Stimulated activated naive B cell treated with anti-CD40 and anti-IgM and Interleukin-4, amounts not matched to agents 10 μg/mL and 1 μg/mL and 100 μg/mL, for 72 hours (primary cell): ENCODE measurements around the gene PCA3.

Experiments
- ATAC-seq, 2 donors: fragments of 150-1000 bp; cut with Tn5 transposase; replicated peaks; 2 replicates each; pipeline ENCODE4 v1.10.0; 2021; ENCODE audit warnings: moderate library complexity in 1 of 2
- DNase-seq: peaks from one replicate; pipeline ENCODE4 v3.0.0; 2021
- H3K27ac Mint-ChIP-seq: one replicate; pipeline ENCODE4 v1.8.0; 2022; ENCODE audit warnings: mild to moderate bottlenecking, mixed read lengths
- H3K27me3 Mint-ChIP-seq, 2 donors: one replicate each; pipeline ENCODE4 v1.8.0; 2022; ENCODE audit warnings: mixed read lengths in 2 of 2
- H3K36me3 Mint-ChIP-seq, 2 donors: one replicate each; pipeline ENCODE4 v1.8.0; 2022; ENCODE audit warnings: mixed read lengths in 2 of 2, mild to moderate bottlenecking in 1 of 2
- H3K4me1 Mint-ChIP-seq, 2 donors: one replicate each; pipeline ENCODE4 v1.8.0; 2022; ENCODE audit warnings: mixed read lengths in 2 of 2, mild to moderate bottlenecking in 1 of 2
- H3K4me3 Mint-ChIP-seq, 2 donors: one replicate each; pipeline ENCODE4 v1.8.0; 2022; ENCODE audit warnings: mild to moderate bottlenecking in 2 of 2, mixed read lengths in 2 of 2, moderate library complexity in 1 of 2
- H3K9me3 Mint-ChIP-seq, 2 donors: one replicate each; pipeline ENCODE4 v1.8.0; 2022; ENCODE audit warnings: mixed read lengths in 2 of 2, mild to moderate bottlenecking in 1 of 2

Gene PCA3

DNA sequence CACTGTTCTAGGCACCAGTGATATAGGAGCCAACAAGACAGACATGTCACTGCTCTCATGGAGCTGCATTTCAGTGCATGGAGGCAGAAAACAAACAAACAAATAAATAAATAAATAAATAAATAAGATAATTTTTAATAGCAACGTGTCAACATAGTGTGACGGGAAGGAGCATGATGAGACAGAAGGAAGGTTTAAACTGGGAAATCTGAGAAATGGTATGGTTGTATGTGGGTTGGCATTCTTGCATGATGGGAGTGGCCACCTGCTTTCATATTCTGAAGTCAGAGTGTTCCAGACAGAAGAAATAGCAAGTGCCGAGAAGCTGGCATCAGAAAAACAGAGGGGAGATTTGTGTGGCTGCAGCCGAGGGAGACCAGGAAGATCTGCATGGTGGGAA is at the start of gene PCA3:
Gene PCA3 (plus strand): TSS at position 301 of the 400 bp plus-strand sequence.
- DNase-seq: no peak
- Mint-ChIP-seq H3K36me3 (no peaks in the 10 kb centered on the region), H3K27ac (no peak within 1 kb of the TSS), H3K4me3 (no peak within 1 kb of the TSS), H3K27me3 (peaks cover 7 to 18% of the 10 kb centered on the region in 2 donors), H3K4me1 (peaks cover 14 to 20% of the 10 kb centered on the region in 2 donors), H3K9me3 (no peaks in the 10 kb centered on the region)
- ATAC-seq: no peak

DNA sequence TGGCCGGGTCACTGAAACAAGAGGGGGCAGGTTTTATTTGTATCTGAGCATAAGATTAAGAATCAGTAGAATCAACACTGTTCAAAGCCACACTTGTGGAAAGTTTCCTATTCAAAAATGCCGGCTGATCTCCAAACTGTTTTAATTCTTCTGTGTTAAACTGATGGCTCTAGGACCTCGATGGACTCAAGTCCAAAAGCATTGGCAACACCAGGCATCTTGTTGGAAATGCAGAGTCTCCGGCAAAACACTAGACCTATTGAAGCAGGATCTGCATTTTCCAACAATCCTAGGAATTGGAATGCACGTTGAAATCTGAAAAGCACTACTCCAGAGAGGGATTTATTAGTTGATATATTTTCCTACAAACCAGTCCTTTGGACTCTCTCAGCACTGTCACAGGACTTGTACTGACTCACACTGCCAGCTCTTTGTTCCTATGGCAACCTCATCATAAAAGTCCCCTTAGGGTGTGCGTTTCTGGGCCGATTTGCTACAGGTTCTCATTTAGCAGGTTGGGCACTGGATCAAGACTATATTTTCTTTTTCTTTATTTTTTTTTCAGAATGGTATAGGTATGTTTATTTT is 48.1 kb upstream of the PCA3 start:
- Mint-ChIP-seq H3K27me3 (peaks cover 13 to 17% of the 10 kb centered on the region in 2 donors), H3K27ac (no peak overlapping the region), H3K4me3 (no peak overlapping the region), H3K4me1 (no peaks in the 10 kb centered on the region), H3K36me3 (no peaks in the 10 kb centered on the region), H3K9me3 (no peaks in the 10 kb centered on the region)
- ATAC-seq: no peak
- DNase-seq: no peak

DNA sequence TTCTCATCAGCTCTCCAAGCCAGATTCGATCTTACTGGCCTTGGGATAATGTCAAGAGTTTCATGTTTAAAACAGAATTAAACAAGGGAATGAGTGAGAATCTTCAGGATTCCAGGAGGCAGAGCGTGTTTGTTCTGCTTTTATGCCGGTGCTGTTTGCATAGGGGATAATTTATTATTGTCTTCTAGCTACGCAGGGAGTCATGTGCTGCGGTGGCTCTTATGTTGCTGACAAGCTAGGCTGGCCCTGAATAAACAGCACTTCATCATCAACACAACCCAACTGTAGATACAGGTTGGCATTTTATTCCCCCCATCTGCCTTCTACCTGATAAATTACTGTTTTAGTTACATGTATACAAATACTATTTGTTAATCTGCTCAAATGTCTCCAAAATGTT is 47.1 kb upstream of the PCA3 start:
- no peak for ATAC-seq
- H3K27ac Mint-ChIP-seq: no peak overlapping the region
- peaks cover 13 to 17% of the 10 kb centered on the region in 2 donors for H3K27me3 Mint-ChIP-seq
- no peak overlapping the region for H3K4me3 Mint-ChIP-seq
- no peaks in the 10 kb centered on the region for H3K36me3 Mint-ChIP-seq
- no peaks in the 10 kb centered on the region for H3K9me3 Mint-ChIP-seq
- DNase-seq: no peak
- no peaks in the 10 kb centered on the region for H3K4me1 Mint-ChIP-seq

DNA sequence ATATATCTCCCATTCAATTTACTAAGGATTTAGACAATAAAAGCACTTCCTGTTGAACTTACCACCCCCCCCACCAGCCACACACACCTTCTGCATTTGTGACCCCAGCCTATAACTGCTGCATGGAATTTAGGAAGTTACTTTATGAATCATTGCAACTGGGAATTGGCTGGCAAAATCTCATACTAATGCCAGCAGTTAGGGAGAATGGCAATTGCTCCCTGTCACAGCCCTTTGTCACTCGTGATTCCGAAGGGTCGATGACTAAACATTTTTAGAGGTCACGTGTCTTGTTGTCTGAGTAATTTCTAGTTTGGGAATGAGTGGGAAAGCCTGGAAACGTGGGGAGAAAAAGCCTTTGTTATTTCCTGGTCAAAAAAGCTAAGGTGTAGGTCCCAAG is 46.6 kb upstream of the PCA3 start:
- no peak for DNase-seq
- no peaks in the 10 kb centered on the region for H3K36me3 Mint-ChIP-seq
- no peak overlapping the region for H3K27ac Mint-ChIP-seq
- H3K4me3 Mint-ChIP-seq: no peak overlapping the region
- no peaks in the 10 kb centered on the region for H3K4me1 Mint-ChIP-seq
- peaks cover 13 to 14% of the 10 kb centered on the region in 2 donors for H3K27me3 Mint-ChIP-seq
- no peak for ATAC-seq
- no peaks in the 10 kb centered on the region for H3K9me3 Mint-ChIP-seq

DNA sequence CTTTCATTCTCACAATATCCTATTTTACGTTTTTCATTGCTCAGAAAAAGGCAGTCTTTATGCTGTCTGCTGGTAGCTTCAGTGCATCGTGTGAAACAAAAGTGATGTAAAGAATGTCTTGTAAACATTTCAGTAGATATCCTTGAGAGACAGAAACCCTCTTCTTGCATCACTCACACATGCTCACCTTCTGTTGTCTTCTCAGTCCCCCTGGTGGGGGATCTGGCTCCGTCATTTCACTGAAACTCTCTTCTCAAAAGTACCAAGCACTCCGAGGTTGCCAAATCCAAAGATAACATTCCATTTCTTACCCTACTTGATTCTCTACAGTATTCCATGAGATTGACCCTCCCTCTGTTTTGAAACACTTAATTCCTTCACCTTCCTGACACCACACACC is 46.1 kb upstream of the PCA3 start:
- H3K9me3 Mint-ChIP-seq: no peaks in the 10 kb centered on the region
- DNase-seq (no peak), ATAC-seq (no peak)
- H3K36me3 Mint-ChIP-seq: no peaks in the 10 kb centered on the region
- H3K4me1 Mint-ChIP-seq: no peaks in the 10 kb centered on the region
- peaks cover 12 to 13% of the 10 kb centered on the region in 2 donors for H3K27me3 Mint-ChIP-seq
- H3K27ac Mint-ChIP-seq: no peak overlapping the region
- H3K4me3 Mint-ChIP-seq: no peak overlapping the region

DNA sequence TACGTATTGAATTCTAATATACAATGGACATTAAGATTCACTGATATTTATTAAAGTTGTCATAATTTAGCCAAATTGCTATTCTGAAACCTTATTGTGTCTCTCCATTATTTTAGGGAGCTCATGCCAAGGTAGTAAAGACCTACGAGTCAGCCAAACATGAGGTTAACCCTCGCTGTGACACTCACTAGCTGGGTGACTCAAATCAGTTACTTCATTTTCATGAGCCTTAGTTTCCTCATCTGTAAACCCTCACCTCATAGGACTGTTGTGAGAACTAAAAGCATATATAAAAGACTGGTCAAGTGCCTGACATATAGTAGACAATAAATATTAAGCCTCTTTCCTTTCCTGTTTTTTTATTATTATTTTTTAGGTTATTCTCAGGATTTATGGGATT is 44.0 kb upstream of the PCA3 start:
- ATAC-seq (no peak), DNase-seq (no peak)
- Mint-ChIP-seq H3K36me3 (no peaks in the 10 kb centered on the region), H3K4me3 (no peak overlapping the region), H3K27me3 (peaks cover 12 to 16% of the 10 kb centered on the region in 2 donors), H3K4me1 (no peaks in the 10 kb centered on the region), H3K9me3 (no peaks in the 10 kb centered on the region), H3K27ac (no peak overlapping the region)

DNA sequence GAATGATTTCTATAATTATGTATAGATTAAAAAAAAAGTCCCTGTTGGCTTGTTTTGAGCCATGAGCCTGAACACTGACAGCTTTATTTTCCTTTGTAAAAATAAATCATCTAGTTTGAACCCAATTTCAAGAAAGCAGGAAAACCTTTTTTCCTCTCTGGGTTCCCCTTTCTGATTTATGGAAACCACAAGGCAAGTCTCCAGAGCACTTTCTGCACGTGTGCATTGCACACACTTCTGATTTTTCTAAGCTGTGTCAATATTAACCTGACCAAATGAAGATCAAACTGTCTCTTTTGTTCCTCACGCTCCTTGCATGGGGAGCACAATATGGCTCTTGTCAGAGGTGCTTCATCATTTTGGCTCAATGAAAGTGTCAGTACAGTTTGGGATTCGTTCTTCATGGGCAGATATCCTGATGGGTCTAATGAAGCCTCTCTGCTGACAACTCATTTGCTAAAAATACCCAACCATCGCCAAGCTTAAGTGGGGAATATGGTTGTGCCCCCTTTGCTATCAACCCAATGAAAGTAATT is 39.2 kb upstream of the PCA3 start:
- DNase-seq (no peak), ATAC-seq (no peak)
- Mint-ChIP-seq H3K4me1 (no peaks in the 10 kb centered on the region), H3K4me3 (no peak overlapping the region), H3K27ac (no peak overlapping the region), H3K9me3 (no peaks in the 10 kb centered on the region), H3K36me3 (no peaks in the 10 kb centered on the region), H3K27me3 (peaks cover 8 to 13% of the 10 kb centered on the region in 2 donors)

DNA sequence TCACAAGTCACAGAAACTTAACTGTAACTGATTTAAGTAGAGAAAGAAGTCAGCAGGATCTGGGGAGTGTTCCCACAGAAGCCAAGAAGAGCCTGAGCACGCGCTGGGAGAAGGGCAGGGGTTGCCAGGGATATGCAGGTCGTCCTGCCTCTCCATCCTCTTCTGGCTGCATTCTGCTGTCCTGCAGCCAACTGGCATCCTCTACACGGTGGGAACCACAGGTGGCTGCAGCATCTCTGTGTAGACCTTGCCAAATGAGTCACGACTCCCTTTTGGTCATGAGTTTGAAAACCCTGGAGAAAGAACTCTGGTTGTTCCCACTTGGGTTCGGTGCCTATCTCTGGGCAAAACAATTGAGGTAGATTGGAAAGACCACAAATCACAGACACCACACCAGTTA is 38.4 kb upstream of the PCA3 start:
- Mint-ChIP-seq H3K9me3 (no peaks in the 10 kb centered on the region), H3K27ac (no peak overlapping the region), H3K4me1 (no peaks in the 10 kb centered on the region), H3K27me3 (peaks cover 13 to 14% of the 10 kb centered on the region in 2 donors), H3K4me3 (no peak overlapping the region), H3K36me3 (no peaks in the 10 kb centered on the region)
- ATAC-seq: peak in 1 of 2 donors; percentile 12
- DNase-seq: no peak

DNA sequence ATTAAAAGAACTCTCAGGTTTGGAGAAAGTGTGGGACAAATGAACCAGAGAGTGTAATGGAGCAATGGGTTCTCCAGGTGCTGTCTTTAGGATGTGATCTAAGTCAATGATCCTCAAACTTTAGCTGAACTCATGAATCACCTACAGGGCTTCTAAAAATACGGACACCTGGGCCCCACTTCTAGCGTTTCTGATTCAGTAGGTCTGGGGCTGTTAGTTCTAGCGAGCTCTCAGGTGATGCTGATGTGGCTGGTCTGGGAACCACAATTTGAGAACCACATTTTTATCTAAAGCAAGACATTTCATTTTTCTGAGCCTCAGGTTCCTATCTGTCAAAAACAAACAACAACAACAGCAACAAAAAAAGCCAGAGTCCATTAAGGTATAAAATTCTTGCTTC is 35.1 kb upstream of the PCA3 start:
- Mint-ChIP-seq H3K4me3 (no peak overlapping the region), H3K27me3 (peaks cover 13 to 14% of the 10 kb centered on the region in 2 donors), H3K36me3 (no peaks in the 10 kb centered on the region), H3K27ac (no peak overlapping the region), H3K9me3 (no peaks in the 10 kb centered on the region), H3K4me1 (no peaks in the 10 kb centered on the region)
- DNase-seq: no peak
- no peak for ATAC-seq

DNA sequence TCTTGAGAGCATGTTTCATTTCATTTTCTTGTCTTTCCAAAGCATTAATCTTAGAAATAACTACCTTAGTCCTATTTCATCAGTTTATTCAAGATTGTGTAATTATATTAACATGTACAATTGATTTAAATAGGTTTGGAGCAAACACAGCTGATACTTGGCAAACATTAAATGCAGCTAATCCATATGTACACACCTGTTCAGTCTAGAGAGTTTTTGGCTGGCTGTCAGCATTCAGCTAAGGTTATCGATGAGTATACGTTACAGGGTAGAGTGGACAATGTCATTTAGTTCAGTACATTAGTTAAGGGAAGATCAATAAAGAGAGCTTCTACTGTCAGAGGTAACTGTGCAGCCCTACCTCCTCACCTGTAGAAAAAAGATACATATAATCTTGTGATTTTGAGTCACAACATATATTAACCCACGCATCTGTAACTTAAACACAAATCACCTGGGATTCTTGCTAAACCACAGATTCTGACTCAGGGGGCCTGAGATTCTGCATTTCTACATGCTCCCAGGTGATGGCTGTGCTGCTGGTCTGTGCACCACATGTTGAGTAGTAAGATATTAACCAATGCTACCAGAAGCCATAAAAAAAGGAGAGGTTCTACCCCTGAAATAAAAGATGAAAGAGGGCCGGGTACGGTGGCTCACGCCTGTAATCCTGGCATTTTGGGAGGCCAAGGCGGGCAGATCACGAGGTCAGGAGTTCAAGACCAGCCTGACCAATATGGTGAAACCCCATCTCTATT is 34.1 kb upstream of the PCA3 start:
- Mint-ChIP-seq H3K9me3 (no peaks in the 10 kb centered on the region), H3K4me1 (no peaks in the 10 kb centered on the region), H3K27me3 (peaks cover 11 to 14% of the 10 kb centered on the region in 2 donors), H3K4me3 (no peak overlapping the region), H3K36me3 (no peaks in the 10 kb centered on the region), H3K27ac (no peak overlapping the region)
- ATAC-seq (no peak), DNase-seq (no peak)

DNA sequence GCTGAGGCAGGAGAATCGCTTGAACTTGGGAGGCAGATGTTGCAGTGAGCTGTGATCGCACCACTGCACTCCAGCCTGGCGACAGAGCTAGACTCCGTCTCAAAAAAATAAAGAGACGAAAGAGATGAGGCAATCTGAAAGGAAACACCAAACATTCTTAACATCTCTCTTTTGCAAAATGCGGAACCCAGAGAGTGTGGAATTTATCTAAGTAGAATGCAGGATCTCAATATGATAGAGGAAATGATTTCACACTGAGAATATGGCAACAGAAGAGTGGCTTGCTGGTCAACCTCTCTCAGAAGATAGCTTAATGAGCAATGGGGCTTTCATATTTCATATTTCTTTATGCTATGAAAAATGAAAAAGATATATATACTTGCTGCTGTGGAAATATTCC is 33.4 kb upstream of the PCA3 start:
- H3K36me3 Mint-ChIP-seq: no peaks in the 10 kb centered on the region
- no peak for ATAC-seq
- no peaks in the 10 kb centered on the region for H3K4me1 Mint-ChIP-seq
- H3K27ac Mint-ChIP-seq: no peak overlapping the region
- no peak for DNase-seq
- H3K27me3 Mint-ChIP-seq: peaks cover 4 to 12% of the 10 kb centered on the region in 2 donors
- no peaks in the 10 kb centered on the region for H3K9me3 Mint-ChIP-seq
- no peak overlapping the region for H3K4me3 Mint-ChIP-seq

DNA sequence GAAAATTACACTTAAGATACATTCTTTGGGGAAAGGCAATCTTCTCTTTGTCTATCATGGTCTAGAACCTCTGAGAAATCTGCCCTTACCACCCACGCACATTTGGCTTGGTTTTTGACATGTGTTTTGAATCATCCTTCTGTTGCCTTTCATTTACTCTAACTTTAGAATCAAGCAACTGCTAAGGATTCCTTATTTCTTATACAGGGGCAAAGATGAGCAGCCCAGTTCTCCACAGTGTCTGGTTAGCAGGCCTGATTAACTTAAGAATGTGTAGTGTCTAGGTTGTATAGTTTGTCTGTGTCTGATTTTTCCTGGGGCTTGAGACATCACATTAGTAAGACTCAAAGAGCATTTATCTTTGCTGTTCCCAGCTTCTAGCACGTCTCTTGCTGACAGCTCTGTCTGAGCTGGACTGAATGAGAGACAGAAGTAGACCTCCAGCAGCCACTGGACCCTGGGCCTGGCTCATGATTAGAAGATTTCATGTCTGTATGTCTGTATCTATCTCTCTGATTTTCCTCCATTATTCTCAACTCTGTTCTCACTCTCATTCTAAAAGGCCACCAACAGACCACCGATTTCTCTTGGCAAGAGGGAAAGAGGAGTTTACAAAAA is 31.8 kb upstream of the PCA3 start:
- H3K4me1 Mint-ChIP-seq: no peaks in the 10 kb centered on the region
- H3K36me3 Mint-ChIP-seq: no peaks in the 10 kb centered on the region
- no peak overlapping the region for H3K4me3 Mint-ChIP-seq
- H3K9me3 Mint-ChIP-seq: no peaks in the 10 kb centered on the region
- no peak for DNase-seq
- ATAC-seq: no peak
- no peak overlapping the region for H3K27ac Mint-ChIP-seq
- H3K27me3 Mint-ChIP-seq: peaks cover 0 to 7% of the 10 kb centered on the region in 2 donors

DNA sequence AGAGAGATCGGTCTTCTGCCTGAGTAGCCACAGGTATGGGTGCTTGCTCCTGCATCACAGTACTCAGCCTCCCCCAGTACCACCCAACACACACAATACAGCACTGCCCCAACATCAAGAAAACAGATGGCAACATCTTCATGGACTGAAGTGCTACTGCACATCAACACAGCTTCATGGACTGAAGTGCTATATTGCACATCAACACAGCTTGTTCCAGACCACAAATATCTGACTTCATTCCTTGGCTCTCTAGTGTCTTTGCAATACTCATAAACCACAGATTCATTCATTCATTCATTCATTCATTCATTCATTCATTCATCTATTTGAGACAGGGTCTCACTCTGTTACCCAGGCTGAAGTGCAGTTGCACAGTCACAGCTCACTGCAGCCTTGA is 31.1 kb upstream of the PCA3 start:
- Mint-ChIP-seq H3K27ac (no peak overlapping the region), H3K36me3 (no peaks in the 10 kb centered on the region), H3K9me3 (no peaks in the 10 kb centered on the region), H3K4me1 (no peaks in the 10 kb centered on the region), H3K4me3 (no peak overlapping the region), H3K27me3 (peaks cover 0 to 7% of the 10 kb centered on the region in 2 donors)
- no peak for ATAC-seq
- DNase-seq: no peak

DNA sequence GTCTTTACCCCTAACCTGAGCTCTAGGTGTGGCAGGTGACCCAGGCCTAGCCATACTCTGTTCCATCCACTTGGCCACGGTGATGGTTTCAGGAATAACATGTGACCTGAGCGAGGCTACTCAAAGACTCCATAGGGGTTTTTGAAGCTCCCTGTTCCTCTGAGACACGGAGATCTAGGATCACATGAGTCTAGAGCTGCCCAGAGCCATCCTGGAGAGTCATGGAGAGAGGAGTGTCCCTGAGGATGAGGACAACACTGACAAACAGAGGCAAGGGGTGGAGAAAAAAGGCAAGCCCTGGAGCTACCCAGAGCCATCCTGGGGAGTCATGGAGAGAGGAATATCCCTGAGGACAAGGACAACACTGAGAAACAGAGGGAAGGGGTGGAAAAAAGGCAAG is 29.5 kb upstream of the PCA3 start:
- H3K9me3 Mint-ChIP-seq: no peaks in the 10 kb centered on the region
- no peak overlapping the region for H3K27ac Mint-ChIP-seq
- ATAC-seq: no peak
- H3K27me3 Mint-ChIP-seq: peaks cover 0 to 7% of the 10 kb centered on the region in 2 donors
- DNase-seq: no peak
- H3K4me3 Mint-ChIP-seq: no peak overlapping the region
- no peaks in the 10 kb centered on the region for H3K4me1 Mint-ChIP-seq
- H3K36me3 Mint-ChIP-seq: no peaks in the 10 kb centered on the region
